NCI-H82 treated with DMSO at 0.1 percent for 48 hours (cell line): ENCODE data around the gene LRFN3.
"Not testable (repeated sequence)": the region's sequence is repeated elsewhere in the genome, so short reads cannot be mapped to it uniquely, and the experiment has no call there.

ENCODE experiments used
- DNase-seq: peaks from one replicate; lab custom pipeline; 2025; ENCODE audit not compliant: unreplicated experiment; lab: John Stamatoyannopoulos, UW

The LRFN3 gene

DNA sequence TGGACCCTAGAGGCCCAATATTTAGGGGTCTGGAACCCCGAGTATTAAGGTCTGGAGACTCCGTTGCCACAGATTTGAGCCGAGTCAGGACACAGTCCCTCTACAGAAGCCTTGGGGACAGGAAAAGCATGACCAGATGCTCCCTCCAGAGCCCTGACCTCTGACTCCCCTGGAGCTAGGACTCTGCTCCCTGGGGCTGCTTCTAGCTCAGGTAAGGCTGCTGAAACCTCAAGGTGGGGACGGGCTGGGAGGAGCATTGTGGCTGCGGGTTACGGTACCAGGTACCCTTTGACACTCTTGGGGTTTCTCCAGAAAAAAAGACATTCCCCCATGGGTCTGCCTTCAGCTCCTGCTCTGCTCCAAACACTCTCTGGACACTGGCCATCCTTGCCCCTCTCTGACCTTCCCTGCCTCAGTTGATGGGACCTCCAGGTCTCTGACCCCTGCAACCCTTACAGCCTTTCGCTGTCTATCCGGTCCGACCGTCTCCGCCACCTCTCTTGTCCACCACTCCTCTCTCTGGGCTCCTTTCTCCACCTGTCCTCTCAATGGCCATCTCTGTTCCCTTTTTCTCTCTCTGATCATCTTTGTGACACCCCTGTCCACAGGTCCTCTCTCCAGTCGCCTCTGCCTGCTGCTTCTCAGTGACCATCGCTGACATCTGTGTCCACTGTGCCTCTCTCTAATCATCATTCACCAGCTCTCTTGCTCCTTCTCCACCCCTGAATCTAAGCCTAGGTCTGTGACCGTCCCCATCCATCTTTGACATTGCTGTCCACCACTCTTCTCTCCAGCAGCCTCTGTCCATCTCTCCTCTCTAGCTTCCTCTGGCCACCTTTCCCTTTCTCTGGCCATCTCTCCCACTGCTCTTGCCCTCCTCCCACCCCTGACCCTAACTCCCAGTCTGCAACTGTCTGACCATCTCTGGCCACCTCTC is 1.4 kb downstream of the LRFN3 start:
- DNase-seq, result no peak

DNA sequence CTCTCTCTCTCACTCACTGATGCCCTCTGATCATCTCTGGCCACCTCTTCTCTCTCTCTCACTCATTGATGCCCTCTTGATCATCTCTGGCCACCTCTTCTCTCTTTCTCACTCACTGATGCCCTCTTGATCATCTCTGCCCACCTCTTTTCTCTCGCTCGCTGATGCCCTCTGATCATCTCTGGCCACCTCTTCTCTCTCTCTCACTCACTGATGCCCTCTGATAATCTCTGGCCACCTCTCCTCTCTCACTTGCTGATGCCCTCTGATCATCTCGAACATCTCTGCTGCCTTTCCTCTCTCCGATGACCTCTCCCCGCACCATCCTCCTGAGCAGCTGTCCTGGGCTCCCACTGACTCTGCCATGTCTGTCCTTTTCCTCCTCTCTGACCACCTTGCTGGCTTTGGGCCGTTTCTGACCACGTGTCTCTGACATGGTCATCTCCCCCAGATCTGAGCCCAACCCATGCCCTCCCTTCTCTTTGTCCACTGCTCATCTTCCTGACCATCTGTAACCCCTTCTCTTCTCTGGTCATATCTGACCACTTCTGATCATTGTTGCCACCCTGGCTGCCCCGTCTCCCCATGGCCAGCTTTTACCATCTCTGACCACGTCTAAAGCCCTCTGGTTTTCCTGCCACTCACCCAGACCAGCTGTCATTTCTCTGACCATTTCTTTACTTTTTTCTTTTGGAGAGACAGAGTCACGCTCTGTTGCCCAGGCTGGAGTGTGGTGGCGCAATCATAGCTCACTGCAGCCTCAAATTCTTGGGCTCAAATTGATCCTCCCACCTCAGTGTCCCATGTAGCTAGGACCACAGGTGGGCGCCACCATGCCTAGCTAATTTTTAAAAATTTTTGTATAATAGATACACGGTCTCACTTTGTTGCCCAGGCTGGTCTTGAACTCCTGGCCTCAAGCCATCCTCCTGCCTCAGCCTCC is 2.4 kb downstream of the LRFN3 start:
- no peak for DNase-seq

DNA sequence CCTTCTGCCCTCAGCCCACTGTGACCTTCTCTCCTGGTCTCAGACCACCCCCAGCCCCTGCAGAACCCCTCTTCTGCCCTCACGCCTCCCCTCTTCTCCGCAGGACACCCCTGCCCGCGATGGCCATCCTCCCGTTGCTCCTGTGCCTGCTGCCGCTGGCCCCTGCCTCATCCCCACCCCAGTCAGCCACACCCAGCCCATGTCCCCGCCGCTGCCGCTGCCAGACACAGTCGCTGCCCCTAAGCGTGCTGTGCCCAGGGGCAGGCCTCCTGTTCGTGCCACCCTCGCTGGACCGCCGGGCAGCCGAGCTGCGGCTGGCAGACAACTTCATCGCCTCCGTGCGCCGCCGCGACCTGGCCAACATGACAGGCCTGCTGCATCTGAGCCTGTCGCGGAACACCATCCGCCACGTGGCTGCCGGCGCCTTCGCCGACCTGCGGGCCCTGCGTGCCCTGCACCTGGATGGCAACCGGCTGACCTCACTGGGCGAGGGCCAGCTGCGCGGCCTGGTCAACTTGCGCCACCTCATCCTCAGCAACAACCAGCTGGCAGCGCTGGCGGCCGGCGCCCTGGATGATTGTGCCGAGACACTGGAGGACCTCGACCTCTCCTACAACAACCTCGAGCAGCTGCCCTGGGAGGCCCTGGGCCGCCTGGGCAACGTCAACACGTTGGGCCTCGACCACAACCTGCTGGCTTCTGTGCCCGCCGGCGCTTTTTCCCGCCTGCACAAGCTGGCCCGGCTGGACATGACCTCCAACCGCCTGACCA is 3.3 kb downstream of the LRFN3 start:
- no peak for DNase-seq

DNA sequence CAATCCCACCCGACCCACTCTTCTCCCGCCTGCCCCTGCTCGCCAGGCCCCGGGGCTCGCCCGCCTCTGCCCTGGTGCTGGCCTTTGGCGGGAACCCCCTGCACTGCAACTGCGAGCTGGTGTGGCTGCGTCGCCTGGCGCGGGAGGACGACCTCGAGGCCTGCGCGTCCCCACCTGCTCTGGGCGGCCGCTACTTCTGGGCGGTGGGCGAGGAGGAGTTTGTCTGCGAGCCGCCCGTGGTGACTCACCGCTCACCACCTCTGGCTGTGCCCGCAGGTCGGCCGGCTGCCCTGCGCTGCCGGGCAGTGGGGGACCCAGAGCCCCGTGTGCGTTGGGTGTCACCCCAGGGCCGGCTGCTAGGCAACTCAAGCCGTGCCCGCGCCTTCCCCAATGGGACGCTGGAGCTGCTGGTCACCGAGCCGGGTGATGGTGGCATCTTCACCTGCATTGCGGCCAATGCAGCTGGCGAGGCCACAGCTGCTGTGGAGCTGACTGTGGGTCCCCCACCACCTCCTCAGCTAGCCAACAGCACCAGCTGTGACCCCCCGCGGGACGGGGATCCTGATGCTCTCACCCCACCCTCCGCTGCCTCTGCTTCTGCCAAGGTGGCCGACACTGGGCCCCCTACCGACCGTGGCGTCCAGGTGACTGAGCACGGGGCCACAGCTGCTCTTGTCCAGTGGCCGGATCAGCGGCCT is 4.1 kb downstream of the LRFN3 start:
- no peak for DNase-seq

DNA sequence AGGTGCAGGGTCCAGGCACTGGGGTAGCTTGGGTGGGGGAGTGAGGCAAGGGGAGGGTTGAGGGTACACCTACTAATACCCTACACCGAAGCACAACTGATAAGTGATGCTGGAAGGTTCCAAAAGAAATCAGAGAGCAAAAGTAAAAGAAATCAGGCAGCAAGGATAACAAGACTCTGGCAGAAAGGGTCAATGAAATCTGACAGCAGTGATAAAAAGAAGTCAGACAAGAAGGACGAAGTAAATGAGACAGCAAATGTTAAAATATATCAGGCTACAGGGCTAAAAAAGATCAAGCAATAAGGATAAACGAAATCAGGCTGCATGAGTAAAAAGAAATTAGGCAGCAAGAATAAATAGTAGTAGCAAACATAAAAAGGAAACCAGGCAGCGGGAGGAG is 4.7 kb downstream of the LRFN3 start:
- no peak for DNase-seq

DNA sequence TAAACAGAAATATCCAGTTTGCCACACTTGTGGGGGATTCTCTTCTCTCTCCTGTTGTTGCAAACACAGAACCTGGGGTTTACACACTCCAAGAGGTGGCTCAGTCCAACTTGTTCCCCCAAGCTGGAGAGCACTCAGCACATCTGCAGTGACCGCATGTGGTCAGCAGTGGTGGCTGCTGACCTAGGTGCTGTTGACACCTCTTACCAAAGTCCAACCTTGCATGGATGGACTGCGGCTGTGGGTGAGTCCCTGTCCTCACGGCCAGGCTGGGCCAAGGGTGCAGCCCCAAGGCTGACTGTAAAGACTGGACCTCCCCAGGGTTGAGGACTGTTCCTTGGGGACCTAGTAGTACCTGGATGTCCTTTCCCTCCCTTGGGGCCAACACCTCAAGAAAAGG is 6.1 kb downstream of the LRFN3 start:
- DNase-seq, result no peak

DNA sequence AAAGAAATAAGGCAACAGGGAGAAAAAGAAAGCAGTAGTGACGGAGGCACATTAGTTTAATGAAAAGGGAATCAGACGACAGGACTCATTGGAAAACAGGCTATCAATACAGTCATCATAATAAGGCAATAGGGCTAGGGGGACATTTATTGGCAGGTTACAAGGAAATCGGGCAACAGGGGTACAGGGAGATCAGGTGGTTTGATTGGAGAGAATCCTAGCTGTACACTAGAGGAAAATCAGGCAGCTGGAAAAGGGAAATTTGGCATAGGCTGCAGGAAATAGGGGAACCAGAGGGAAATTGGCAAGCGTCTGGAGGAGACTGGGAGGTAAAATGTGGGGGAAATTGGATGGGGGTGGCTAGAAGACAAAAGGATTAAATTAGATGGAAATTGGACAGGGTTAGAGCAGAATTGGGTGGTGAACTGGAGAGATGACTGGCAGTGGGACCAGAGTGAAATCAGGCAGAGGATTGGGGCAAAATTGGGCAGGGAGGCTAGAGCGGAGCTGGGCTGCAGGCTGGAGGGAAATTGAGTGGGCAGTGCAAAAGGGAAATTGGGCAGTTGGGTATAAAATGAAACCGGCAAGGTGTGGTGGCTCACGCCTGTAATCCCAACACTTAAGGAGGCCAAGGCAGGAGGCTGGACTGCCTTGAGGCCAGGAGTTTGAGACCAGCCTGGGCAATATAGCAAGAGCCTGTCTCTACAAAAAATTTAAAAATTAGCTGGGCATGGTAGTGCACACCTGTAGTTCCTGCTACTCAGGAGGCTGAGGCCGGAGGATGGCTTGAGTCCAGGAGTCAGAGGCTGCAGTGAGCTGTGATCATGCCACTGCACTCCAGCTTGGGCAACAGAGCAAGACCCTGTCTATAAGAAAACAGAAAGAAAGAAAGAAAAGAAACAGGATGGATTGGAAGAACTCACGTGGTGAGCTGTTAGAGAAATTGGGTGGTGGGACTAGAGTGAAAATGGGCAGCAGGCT is 7.4 kb downstream of the LRFN3 start:
- no peak for DNase-seq

DNA sequence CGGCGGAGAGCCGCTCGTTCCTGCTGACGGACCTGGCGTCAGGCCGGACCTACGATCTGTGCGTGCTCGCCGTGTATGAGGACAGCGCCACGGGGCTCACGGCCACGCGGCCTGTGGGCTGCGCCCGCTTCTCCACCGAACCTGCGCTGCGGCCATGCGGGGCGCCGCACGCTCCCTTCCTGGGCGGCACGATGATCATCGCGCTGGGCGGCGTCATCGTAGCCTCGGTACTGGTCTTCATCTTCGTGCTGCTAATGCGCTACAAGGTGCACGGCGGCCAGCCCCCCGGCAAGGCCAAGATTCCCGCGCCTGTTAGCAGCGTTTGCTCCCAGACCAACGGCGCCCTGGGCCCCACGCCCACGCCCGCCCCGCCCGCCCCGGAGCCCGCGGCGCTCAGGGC is 8.4 kb downstream of the LRFN3 start:
- no peak for DNase-seq

DNA sequence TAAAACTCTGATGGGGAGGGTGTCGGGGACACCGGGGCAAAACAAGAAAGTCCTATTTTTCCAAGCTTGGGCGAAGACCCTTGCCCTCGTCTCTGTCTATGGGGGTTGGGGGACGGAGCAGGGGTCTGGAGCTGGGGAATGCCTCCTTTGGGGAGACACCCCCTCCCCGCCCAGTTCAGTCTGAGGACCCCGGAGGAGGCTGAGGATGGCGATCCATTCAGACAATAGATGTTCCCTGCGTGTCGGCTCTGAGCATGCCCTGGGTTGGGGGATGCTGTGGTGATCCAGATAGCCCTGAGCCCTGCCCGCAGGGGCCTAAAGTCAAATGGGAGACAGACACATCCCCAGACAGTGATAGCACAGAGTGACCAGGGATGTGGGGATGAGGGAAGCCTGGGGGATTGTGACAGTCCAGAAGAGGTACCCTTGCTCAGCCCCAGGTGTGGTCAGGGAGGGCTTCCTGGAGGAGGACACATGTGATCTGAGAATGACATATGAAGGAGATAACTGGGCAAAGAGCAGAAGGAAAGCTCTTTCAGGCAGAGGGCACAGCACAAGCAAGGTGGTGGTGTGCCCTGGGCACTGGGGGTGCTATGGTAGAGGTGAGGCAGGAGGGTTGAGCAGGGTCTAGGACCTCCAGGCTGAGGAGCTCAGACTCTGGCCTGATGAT is 9.1 kb downstream of the LRFN3 start:
- DNase-seq, result no peak

DNA sequence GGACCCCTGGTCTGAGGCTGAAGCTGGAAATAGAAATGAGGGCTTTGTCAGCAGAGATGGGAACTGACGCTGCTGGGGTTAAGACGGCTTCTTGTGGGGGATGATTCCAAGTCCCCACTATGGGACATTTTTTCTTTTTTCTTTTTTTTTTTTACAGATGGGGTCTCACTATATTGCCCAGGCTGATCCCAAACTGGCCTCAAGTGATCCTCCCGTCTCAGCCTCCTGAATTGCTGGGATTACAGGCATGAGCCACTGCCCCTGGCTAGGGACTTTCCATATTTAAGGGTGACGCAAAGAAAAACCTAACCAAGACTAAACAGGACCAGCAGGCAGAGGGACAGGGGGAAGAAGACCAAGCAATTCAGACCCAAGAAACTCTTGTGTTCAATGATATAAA is 10.0 kb downstream of the LRFN3 start:
- DNase-seq, result no peak

DNA sequence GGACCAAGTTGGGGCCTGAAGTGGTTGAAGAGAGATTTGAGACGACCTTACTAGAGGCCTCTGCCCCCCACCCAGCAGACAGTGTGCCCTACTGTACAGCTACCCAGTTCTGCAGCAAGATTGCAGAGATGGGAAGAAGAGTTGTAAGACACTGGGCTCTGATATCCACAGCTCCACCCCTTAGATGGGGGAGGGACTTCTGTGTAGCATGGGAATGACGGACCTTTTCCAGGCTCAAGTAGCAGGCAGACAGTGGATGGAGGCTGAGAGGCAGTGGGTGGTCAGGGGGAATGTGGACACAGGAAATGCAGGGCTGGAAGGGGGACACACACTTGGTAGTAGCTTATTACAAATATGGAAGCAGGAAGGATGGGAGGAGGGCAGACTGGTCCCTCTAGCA is 13.0 kb downstream of the LRFN3 start:
- no peak for DNase-seq

DNA sequence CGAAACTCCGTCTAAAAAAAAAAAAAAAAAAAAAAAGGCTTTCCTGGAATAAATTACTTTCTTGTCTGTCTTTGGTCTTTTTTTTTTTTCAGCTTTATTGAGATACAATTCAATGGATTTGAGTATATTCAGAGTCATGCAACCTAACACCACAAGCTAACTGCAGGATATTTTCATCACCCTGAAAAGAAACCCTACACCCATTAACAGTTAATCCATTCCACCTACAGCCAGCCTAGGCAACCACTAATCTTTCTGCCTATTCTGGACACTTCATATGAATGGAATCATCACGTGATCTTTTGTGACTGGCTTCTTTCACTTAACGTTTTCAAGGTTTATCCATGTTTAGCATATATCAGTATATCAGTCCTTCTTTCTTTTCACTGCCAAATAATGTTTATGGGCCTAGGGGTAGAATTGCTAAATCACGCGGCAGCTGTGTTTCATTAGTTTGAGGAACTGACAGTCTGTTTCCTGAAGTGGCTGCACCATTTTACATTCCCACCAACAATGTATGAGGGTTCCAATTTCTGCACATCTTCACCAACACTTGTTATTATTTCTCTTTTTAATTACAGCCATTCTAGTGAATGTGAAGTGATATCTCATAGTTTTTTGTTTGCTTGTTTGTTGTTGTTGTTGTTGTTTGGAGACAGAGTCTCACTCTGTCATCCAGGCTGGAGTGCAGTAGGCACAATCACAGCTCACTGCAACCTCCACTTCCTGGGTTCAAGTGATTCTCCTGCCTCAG is 19.9 kb downstream of the LRFN3 start:
- DNase-seq, result peak; percentile 24

DNA sequence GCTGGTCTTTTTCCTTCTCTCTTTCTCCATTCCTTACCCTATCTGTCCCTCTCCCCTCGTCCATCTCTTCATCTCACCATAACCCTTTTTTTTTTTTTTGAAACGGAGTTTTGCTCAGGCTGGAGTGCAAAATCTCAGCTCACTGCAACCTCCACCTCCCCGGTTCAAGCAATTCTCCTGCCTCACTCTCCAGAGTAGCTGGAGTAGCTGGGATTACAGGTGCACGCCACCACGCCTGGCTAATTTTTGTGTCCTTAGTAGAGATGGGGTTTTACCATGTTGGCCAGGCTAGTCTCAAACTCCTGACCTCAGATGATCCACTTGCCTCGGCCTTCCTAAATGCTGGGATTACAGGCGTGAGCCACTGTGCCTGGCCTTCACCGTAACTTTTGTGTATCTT is 21.2 kb downstream of the LRFN3 start:
- not testable (repeated sequence) for DNase-seq

DNA sequence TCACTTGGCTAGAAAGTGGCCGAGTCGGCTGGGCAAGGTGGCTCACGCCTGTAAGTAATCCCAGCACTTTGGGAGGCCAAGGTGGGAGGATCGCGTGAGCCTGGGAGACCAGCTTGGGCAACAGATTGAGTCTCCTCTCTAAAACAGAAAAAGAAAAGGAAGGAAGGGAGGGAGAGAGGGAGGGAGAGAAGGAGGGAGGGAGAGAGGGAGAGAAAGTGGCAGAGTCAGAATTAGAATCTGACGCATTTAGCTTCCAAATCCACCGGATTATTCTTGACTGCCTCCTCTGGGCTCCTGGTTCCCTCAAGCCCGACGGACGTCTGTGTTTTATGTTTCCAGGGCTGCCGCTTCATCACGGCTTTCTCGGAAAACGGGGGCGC is 22.5 kb downstream of the LRFN3 start:
- DNase-seq, result no peak

DNA sequence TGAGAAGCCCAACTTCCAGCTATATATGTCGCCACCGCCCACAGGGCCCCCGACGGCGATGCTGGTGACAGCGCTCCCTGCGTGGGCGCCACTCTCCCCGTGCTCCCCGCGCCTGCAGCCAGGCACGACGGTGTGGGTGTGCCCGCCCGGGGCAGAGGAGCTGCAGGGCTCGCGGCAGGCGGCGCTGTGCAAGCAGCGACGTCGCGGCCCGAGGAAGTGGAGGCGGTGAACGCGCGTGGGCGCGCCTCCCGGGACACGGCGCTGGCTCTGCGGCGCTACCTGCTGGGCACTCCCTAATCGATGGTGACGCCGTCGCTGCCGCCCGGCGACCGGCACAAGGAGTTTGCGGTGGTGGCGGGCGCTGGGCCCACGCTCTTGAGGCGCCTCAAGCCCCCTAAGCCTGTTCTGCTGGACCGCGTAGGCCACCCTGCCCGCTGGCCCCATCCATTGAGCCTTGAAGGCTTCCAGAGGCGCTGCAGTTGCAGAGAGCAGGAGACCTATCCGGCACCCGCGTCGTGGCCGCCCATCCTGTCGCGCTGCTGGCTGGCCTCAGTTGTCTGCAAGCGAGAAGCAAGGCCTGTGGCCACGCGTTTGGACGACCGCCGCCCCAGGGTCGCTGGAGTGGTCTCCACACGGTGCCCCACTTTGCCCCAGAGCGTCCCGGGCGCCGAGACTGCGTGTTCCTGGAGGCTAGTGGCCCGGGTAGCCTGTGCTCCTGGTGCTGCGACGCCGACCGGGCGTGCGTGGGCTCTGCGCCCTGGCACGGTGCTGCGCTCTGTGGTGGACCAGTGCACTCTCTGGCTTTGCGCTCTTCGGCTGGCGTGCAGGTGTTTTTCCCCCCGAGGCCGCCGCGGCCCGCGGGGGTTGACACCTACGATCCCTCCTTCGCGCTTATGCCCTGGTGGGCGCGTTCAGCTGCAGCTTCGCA is 23.1 kb downstream of the LRFN3 start:
- no peak for DNase-seq

DNA sequence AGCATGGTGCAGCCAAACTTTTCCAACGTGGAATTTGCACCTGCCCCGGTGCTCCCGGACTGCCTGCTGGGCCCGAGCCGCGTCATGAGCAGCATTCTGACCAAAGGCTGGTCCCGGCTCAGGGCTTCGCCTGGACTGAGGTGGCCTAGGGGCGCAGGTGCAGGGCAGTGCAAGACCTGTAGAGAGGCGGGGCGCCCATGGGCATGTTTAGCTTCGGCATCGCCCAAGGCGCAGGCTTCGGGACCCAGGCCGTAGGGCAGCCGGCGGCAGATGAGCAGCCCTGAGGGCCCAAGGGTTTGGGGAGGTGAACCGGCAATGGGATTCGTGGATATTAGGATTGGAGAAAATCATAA is 23.8 kb downstream of the LRFN3 start:
- DNase-seq, result no peak

DNA sequence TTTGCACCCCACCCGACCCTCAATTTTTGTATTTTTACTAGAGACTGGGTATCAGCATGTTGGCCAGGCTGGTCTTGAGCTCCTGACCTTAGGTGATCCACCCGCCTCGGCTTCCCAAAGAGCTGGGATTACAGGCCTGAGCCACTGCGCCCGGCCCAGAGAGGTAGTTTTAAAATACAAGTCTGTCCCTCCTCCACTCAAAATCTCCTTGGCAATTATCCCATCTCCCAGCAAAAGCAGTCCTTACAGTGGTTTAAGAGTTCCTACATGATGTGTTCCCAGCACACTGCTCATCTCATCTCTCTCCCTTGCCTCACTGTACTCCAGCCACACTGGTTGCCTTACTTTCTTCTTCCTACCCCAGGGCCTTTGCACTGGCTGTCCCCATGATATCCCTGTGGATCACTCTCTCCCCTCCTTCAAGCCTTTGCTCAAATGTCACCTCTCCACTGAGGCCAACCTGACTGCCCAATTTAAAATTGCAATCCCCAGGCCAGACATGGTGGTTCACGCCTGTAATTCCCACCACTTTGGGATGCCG is 24.3 kb downstream of the LRFN3 start:
- DNase-seq, result no peak
